Breast epithelium (tissue), 3 donors: ENCODE results near the gene PTPRZ1.

Source experiments
- CTCF ChIP-seq, 3 donors: fragments of 450-650 bp; IDR thresholded peaks; one replicate each; pipeline ENCODE4 v1.5.1; 2016 to 2017; ENCODE audit warnings: antibody characterized with exemption in 3 of 3, mild to moderate bottlenecking in 3 of 3, moderate library complexity in 3 of 3
- POLR2A ChIP-seq: fragments of 450-650 bp; IDR thresholded peaks from one replicate; pipeline ENCODE4 v1.6.1; 2016; ENCODE audit warnings: antibody characterized with exemption, mild to moderate bottlenecking, moderate library complexity
- POLR2AphosphoS5 ChIP-seq, 3 donors: sonication (generic); formaldehyde crosslinking; IDR thresholded peaks; one replicate each; pipeline ENCODE4 v1.6.1; 2017; ENCODE audit warnings: antibody characterized with exemption in 3 of 3

- TF ChIP-seq CTCF (IDR thresholded peaks at IDR 0.05) (no peak), POLR2AphosphoS5 (IDR thresholded peaks at IDR 0.05) (no peak), POLR2A (no peak)
Measured at GRCh38 chr7:121879544-121879943, 6.6 kb downstream of the PTPRZ1 start.
